ENCODE results near the gene KCNE1. TPM values are rescaled to one million over a fixed set of nuclear protein-coding genes. Genes with fewer than 3 reads are reported as not detected.

KCNE1 gene
- total RNA-seq, 1 experiment from 2014 or later = not detected

Other genes with a start within 250 kb of the KCNE1 start
- gene KCNE2, start 148.2 kb downstream of the KCNE1 start, total RNA-seq (2014; rRNA removed; shearing (Covaris generic); ENCODE audit: low replicate concordance) = not detected in 2 replicates
- gene SMIM11, start 136.7 kb downstream of the KCNE1 start, total RNA-seq (2014; rRNA removed; shearing (Covaris generic); ENCODE audit: low replicate concordance) = 0.81 and 88.8 TPM in 2 replicates
- not detected in 2 replicates for gene SMIM34, start 88.3 kb downstream of the KCNE1 start, total RNA-seq (2014; rRNA removed; shearing (Covaris generic); ENCODE audit: low replicate concordance)
- gene RCAN1, start 102.9 kb upstream of the KCNE1 start, total RNA-seq (2014; rRNA removed; shearing (Covaris generic); ENCODE audit: low replicate concordance) = 5.6 and 6.3 TPM in 2 replicates
- gene CLIC6, start 156.8 kb upstream of the KCNE1 start, total RNA-seq (2014; rRNA removed; shearing (Covaris generic); ENCODE audit: low replicate concordance) = not detected in 2 replicates

All from Caki2 (cell line).